HG03575 (cell line): ENCODE measurements around the gene PLEKHM2.

Experiments used
- ATAC-seq: cut with Tn5 transposase; IDR thresholded peaks from one replicate; pipeline ENCODE4 v1.9.1; 2021; ENCODE audit not compliant: unreplicated experiment, insufficient number of reproducible peaks, low FRiP score; ENCODE audit errors: extremely low read depth

The PLEKHM2 gene

DNA sequence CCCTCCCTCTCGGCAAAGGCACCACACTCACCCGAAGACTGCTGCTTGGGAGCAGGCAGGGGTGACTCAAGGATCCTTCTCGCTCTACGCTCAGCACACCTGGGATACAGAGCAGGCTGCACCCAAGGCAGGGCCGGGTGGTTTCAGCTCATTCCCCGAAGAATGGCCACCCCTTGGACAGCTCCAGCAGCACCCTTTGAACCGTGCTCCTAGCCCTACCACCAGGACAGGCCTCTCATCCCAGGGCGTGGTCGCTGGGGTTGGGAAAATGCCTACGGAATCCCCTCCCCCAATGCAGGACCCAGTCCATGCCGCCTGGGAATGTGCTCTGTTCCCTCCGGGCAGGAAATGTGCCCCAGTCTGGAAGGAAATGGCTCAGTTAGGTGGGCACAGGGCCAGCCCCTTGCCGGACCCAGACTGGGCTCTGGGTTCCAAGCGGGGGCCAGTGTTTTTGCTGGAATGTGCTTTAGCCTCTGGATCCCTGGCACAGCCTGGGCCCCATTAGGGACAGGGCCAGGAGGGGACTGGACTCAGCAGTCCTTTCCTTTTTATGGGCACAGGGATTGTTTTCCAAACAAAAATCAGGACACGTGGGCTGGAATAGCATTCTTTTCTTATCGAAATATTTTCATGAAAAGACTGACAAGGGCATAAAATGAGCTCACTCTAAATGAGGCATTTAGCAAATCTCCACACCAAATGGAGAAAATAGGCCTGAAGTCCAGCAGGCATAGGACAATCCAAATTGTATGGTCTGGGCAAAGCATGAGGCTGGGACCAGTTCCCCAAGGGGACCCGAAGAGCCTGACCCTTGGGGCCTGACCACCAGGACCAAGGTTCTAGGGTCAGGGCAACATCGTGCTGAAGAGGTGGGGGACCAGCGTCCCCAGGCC, 65.5 kb downstream of the PLEKHM2 start:
- no peak for ATAC-seq

DNA sequence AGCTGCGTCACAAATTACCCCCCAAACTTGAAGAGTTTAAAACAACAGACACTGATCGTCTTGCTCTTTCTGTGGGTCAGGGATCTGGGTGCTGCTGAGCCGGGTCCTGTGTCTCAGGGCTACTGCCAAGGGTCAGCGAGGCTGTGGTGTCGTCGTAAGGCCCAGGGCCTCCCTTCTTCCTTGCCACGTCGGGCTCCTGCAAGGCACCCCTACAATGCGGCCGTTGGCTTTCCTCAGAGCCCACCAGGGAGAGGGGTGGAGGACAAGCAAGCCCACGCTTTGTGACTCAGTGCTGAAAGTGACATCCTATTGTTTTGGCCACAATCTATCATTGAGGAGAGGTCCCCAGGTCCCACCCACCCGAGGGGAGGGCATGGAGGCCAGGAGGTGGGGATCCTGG, 66.8 kb downstream of the PLEKHM2 start:
- no peak for ATAC-seq

DNA sequence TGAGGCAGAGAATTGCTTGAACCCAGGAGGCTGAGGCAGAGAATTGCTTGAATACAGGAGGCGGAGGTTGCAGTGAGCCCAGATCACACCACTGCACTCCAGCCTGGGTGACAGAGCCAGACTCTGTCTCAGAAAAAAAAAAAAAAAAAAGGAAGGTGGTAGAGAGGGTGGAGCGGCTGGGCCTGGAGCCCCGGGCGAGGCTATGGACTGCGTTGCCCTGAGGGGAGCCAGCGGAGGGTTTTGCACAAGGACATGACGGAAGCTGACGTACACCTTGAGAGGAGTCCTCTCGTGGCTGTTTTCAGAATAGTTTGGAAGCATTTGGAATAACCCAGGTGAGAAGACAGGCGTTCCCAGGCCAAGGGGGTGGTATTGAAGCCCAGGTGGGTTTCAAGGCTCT, 67.6 kb downstream of the PLEKHM2 start:
- no peak for ATAC-seq

DNA sequence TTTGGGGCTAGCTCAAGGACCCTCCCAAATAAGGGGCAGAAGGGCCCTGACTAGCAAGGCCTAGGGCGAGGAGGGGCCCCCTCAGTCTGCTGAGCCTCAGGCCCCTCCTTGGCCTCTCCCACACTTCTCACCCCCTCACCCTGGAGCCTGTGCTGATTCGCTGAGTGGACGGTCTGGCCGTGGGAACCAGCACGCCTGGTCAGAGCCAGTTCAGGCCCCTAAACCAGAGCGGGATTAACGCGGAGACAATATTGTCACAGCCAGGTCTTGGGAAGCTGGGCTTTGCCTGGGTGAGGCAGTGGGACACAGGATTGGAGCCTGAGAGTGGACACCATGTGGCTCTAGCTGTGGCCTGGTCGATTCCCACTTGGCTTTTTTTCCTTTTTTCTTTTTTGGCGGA, 69.7 kb downstream of the PLEKHM2 start:
- no peak for ATAC-seq

DNA sequence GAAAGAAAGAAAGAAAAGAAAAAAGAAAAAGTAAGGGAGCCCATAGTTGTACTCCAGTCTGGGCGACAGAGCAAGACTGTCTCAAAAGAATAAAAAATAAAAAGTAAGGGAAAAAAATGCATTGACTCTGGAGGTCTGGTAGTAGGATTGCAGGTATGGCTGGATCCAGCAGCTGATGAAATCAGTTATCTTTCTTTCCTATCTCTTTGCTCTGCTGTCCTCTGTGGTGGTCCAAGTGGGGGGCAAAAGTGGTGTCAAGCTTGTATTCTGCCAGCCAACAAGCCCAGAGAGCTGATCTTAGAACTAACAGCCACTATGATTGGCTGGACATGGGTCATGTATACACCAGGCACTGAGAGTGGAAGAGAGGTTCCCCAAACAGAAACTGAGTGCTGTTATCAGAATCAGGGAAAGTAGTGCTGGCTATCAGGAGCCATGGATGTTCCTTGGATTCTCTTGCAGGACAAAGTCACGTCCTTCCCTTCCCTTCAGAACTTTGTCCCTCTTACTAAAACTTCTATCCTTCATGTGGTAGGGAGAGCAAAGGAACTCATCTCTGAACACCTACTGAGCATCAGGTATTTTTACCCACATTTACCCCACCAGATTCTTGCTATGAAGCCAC, 71.0 kb downstream of the PLEKHM2 start:
- ATAC-seq: no peak

DNA sequence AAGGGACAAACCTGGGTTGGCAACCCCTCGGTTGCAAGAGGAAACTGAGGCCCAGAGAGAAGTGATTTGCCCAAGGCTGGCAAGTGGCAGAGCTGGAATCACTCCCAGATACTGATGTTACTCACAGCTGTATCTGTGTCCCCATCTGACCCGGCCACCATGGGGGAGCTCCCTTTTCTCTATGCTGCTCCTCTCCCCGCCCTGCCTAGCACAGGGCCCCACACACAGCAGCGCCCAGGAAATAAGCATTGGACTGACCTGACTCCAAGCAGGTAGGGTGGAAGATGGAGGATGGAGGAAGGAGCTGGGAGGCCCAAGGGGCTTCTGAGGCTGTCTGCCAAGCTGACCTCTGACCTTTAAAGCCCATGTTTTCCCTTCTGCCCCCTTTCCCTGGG, 71.5 kb downstream of the PLEKHM2 start:
- ATAC-seq: no peak

DNA sequence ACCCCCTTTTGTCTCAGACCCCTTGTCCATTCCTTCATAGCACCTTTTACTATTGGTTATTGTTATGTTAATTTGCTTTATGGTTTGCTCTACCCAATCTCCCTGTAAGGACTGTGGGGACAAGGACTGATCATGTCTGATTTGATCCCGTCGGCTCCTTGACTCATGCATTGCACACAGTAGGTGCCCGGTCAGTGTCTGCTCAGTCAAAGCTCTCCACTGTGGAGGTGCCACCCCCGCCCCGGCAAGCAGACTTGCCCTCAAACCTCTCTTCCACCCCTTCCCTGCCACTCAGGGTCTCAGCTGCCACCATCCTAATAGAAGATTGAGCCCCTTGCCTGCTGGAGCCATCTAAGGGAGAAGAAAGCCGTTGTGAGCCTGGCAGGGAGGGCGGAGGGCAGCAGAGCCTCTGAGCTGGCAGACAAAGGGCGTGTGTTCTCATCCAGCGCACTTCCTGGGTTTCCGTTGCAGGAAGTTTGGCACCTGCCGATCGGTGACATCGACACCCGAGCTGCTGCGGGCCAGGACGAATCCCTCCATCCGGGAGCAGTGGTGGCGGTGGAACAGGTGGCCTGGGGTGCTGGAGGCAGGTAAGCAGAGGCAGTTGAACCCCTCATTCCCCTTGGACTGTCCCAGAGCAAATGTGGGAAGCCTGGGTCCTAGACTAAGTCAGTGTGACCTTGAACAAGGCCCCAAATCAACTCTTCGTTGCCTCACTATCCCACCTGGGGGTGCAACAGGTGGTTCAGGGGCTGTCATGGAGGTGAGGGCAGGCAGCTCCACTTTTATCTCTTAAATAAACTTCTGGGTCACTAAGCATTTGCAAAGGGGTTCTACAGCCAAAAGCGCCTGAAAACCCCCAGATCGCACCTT, 72.3 kb downstream of the PLEKHM2 start:
- ATAC-seq: no peak

DNA sequence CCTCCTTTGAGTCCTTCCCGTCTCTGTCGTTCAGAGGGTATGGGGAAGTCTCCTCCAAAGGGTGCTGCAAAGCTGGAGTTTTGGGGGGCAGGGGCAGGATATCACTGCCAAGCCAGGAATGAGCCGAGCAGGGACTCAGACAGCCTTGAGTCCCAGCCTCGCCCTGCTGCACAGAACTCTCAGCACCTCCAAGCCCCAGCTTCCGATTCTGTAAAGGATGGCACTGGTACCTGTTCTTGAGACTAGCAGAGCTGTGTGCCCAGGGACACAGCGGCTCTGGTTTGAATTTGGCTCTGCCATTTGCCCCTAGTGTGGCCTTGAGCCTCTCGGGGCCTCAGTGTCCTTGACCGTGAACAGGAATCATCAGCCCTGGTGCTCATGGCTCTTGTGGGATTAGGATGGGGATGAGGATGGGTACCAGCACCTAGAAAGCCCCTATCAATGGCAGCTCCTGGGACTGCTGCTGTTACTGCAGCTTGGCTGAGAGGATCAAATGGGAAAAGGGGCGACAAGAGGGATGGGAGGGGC, 73.0 kb downstream of the PLEKHM2 start:
- no peak for ATAC-seq

DNA sequence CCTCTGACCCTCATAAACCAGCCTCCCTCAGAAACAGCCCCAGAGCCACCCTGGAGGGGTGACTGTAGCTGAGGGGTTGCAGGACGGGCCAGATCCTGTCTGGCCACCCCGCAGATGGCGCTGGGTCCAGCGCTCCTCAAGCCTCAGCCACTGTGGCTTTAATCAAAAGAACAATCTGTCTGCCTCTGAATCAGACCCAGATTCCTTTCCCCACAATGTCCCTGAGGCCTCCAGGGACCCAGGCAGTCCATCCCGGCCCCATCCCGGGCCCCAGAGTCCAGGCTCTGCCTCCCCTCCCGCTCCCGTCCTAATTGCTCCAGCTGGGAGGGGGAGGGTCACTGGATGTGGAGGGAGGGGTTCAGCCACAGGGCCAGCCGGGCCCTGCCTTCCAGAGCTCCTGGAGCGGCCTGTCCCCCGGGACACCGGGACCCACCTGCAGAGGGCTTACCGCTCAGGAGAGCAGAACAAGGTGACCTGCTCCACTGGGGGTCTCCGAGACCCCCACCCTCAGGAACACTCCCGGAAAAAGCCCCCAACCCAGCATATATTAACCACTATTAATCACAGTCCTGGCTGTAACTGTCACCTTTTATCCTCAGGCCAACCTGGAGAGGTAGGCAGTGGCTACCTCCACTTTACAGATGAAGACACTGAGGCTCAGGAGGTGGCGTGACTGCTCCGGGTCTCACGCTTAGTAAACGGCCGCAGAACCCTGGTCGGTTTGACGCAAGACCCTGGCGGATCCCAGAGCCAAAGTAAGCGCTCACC, 73.6 kb downstream of the PLEKHM2 start:
- no peak for ATAC-seq

DNA sequence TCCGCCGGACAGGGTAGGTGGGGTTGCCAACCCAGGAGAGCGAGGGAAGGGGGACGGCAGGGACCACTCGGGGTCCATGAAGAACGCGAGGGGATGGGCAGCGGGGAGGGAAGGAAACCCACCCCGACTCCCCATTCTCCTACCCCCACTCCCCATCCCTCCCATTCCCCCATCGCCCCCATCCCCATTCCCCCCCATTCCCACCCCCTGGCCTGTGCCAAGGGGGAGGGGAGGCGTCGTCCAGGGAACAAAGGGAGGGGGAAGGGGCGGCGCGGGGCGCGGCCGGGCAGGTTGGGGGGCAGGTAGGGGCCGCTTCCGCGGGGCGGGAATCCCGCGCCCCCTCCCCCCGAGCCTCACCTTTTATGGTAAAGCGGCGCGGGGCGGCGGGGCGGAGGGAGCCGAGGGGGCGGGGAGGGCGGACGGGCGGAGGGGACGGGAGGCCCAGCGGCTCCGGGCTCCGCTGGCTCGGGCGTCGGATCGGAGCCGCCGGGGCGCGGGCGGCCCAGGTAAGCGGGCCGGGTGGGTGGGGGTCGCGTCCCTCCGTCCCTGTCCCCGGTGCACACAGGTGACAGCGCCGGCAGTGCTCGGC, 74.3 kb downstream of the PLEKHM2 start, which contains the start of gene FBLIM1:
Gene FBLIM1, plus strand, starts transcription at position 453 of the 589 bp plus-strand sequence. CDS start 6,189 bp downstream, outside the sequence.
- ATAC-seq: no peak

DNA sequence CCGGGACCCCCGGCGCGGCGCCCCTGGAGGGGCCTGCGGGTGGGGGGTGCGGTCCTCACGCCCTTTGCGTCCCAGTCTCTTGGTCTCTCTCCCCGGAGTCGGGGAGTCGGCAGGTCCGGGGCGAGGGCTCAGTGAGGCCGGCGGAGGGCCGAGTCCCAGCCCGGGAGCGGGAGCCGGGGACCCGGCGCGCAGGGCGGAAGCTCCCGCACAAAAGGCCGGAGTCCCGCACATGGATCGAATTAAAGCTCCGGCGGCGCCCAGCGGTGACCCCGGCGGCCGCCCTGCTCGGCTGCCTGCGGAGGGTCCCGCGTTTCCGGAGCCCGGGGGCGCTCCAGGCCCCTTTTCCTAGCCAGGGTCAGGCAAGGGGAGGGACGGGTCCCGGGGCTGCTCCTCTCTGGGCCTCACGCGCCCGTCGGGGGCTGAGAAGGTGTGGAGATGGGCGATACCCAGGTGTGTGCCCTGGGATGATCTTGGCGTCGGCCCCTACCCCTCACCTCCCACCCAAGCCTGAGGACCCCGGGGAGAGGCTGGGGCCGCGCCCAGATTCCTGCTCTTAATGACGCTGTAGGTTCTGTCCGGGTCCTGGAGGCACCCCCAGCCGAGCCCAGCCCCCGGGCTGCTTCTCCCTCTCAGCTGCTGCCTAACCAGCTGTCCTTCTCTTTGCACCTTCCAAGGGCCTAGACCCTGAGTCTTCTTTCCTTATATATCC, 75.0 kb downstream of the PLEKHM2 start:
- no peak for ATAC-seq

DNA sequence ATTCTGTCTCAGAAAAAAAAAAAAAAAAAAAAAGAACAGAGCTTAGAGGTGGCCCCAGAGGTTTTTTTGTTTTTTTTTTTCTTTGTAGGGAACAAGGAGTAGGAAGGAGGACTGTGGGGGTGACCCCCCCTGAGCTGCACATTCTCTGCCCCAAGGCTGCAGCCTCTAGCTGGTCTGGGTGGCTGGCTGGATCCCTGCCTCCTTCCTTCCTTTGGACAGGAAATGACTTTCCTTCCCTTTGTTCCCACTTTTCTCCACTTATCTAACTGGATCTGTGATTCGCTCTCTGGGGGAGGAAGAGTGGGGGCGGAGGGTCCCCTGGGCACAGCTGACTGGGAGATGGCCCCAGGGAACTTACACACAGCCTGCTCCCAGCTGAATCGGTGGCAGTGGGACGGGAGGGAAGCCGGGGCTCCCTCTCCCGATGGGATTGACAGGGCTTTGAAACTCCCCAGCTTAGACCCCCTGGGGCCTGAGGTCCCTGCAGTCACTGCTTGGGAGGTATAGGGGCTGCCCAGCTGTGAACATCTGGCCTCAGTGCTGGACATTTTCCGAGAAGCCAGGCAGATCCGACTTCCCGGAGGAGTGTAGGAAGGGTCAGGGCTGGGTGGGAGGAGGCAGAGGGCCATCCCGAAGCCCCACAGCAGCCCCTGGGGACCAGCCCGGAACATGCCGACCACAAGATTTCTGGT, 76.5 kb downstream of the PLEKHM2 start:
- no peak for ATAC-seq

DNA sequence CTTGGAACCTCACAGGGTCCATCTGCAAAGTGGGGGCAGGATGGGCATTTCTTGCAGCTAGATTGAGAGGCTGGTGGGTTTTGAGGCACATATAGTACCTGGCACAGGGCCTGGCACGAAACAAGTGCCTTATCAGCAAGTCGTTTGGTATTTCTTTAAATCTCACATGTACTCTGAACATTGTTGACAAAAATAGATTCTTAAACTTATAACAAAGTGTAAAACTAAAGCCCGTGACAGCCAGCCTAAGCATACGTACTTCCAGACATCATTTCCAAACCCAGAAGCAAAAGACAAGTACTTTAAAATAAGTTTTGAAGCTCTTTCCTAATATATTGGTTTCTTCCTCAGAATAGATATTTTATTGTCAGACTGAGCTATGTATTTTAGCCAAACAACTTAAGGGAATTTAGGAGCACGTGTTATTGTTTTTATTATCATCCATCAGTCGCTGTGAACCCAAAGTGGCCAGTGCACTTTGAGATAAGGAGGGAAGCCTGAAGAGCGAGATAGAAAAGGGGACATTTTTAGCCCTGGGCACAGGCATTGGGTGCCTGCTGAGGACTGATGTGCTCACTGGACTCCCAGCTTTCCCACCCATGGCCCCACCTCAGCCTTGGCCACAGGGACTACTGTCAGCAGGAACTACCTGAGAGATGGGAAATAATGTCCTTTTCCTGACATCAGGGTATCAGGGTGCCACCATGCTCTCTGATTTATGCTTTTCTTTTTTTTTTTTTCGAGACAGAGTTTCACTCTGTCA, 77.4 kb downstream of the PLEKHM2 start:
- no peak for ATAC-seq

DNA sequence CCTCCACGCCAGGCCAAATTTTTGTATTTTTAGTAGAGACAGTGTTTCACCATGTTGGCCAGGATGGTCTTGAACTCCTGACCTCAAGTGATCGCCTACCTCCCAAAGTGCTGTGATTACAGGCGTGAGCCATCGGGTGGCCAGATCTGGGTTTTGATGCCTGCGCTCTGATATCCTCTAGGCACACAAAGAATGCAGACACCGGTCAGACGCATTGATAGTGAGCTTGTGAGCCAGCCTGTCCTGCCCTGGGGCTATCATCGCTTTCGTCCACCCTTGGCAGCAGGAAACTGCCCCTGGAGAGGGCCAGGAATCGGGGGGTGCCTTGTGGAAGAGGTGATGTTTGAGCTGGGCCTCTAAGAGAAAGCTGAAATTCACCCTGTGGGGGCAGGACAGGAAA, 78.4 kb downstream of the PLEKHM2 start:
- no peak for ATAC-seq

DNA sequence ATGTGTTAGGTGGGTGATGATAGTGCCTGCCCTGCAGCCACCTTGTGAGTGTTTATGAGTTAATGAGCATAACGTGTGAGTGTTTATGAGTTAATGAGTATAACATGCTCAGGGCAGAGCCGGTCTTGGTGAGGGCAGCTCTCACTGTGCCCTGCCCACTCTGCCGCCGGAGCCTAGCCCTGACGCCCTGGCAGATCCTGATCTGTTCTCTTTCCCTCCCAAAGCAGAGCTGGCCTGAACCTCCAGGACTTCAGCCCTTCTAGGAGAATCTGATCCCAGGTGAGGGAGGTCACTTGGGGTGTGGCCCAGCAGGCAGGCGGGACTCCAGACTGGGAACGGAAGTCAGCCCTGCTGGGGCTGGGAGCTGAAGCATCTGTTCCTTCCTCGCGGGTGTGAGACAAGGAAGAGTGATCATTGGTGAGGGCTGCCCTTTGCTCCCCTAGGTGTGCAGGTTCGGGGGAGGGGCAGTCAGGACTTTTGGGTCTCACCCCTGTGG, 80.2 kb downstream of the PLEKHM2 start:
- ATAC-seq: no peak

DNA sequence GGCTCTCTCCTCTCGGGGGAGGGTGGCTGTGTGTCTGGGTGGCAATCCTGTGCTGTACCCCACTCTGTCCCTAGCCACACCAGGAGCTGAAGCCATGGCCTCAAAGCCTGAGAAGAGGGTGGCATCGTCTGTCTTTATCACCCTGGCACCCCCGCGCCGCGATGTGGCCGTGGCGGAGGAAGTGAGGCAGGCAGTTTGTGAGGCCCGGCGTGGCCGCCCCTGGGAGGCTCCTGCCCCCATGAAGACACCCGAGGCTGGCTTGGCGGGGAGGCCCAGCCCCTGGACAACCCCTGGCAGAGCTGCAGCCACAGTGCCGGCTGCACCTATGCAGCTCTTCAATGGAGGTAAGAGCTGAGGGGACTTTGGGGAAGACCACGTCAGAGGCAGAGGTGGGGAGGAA, 80.8 kb downstream of the PLEKHM2 start:
- ATAC-seq: no peak
